A673 (cell line): ENCODE results near the gene CACNA2D2.

ENCODE experiments used
- CTCF ChIP-seq: fragments of 300-800, 200-600 bp; sonication (generic); conservative IDR thresholded peaks from 2 replicates; pipeline ENCODE4 v1.5.1; 2017; ENCODE audit warnings: low read depth, mild to moderate bottlenecking, antibody characterized with exemption, low read length, moderate library complexity, mixed read lengths
- EZH2 ChIP-seq: fragments of 200-600 bp; sonication (generic); IDR thresholded peaks from 2 replicates; pipeline ENCODE4 v1.6.1; 2017; ENCODE audit warnings: borderline replicate concordance, low read depth, mild to moderate bottlenecking, mixed read lengths, antibody characterized with exemption, low read length; ENCODE audit not compliant: poor library complexity, severe bottlenecking

- TF ChIP-seq CTCF = no peak
- no peak for TF ChIP-seq EZH2
Measured at GRCh38 chr3:50415061-50415460, 88.4 kb downstream of the CACNA2D2 start.
